ENCODE measurements around the gene METTL18.

- no peak for TF ChIP-seq CTCF (IDR thresholded peaks at IDR 0.05; ENCODE audit: insufficient read depth, low read length, poor library complexity, severe bottlenecking)
- no peak for TF ChIP-seq EZH2phosphoT487 (conservative IDR thresholded peaks at IDR 0.05; ENCODE audit: low read length)
Measured at GRCh38 chr1:169779970-169780369, 14.7 kb downstream of the METTL18 start.
